PFSK-1 (cell line): Measurements from ENCODE around the gene WNT4.

ENCODE experiments used
- FOXP2 ChIP-seq: optimal IDR thresholded peaks from 2 replicates; pipeline ENCODE3; 2011; ENCODE audit warnings: borderline replicate concordance, control low read depth, inconsistent platforms; ENCODE audit not compliant: insufficient read depth; ENCODE audit errors: extremely low read length, extremely low read depth
- POLR2AphosphoS5 ChIP-seq: IDR thresholded peaks from 2 replicates; pipeline ENCODE4 v1.6.1; 2012; ENCODE audit warnings: low read depth, mild to moderate bottlenecking, control low read depth, low read length, moderate library complexity
- SIN3A ChIP-seq: IDR thresholded peaks from 2 replicates; pipeline ENCODE4 v1.6.1; 2012; ENCODE audit warnings: mild to moderate bottlenecking, low read length, moderate library complexity, borderline replicate concordance; ENCODE audit not compliant: insufficient read depth
- TAF1 ChIP-seq: IDR thresholded peaks from 2 replicates; pipeline ENCODE4 v1.6.1; 2012; ENCODE audit warnings: low read length, control low read depth, borderline replicate concordance; ENCODE audit not compliant: insufficient read depth
- TF ChIP-seq, protein P1 (sequence below), 2 experiments: IDR thresholded peaks; 2 replicates each; pipeline versions ENCODE4 v1.6.1 to v1.8.0; 2011 to 2012; ENCODE audit warnings: low read depth in 2 of 2, low read length in 2 of 2, control low read depth in 1 of 2, inconsistent platforms in 1 of 2, mild to moderate bottlenecking in 1 of 2, moderate library complexity in 1 of 2; ENCODE audit not compliant: insufficient read depth in 1 of 2

DNA sequence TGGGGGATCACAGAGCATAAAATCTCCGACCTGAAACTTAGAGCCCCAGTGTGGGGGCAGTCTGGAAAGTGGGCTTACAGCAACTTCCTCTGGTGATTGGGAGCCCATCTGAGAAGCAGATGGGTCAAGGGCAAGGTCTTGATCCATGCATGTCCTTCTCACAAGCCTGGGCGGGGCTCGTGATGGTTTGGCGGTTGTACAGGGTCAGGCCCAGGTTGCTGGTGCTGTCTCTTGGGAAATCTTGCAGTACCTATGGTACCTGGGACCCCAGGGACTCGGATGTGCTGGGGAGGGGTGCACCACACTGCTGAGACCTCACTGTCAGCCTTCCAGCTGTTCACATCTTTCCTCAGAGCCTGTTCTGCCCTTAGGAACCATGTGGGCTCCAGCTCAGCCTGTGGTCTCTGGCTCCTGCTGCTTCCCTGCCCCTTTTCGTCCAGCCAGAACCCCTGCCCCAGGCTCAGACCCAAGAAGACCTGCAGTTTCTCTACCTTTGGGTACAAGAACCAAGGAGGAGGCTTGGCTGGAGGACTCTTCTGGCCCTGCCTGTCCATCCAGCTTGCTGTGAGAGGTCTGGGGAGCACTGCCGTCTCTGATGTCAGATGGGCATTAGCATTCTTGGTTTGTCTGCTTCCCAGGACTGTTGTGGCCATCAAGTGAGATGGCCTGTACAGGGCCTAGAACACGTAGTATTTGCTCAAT is 24.5 kb downstream of the WNT4 start:
- TF ChIP-seq TAF1 (no peak), SIN3A (no peak), FOXP2 (no peak), POLR2AphosphoS5 (no peak)
- TF ChIP-seq, protein P1, sequence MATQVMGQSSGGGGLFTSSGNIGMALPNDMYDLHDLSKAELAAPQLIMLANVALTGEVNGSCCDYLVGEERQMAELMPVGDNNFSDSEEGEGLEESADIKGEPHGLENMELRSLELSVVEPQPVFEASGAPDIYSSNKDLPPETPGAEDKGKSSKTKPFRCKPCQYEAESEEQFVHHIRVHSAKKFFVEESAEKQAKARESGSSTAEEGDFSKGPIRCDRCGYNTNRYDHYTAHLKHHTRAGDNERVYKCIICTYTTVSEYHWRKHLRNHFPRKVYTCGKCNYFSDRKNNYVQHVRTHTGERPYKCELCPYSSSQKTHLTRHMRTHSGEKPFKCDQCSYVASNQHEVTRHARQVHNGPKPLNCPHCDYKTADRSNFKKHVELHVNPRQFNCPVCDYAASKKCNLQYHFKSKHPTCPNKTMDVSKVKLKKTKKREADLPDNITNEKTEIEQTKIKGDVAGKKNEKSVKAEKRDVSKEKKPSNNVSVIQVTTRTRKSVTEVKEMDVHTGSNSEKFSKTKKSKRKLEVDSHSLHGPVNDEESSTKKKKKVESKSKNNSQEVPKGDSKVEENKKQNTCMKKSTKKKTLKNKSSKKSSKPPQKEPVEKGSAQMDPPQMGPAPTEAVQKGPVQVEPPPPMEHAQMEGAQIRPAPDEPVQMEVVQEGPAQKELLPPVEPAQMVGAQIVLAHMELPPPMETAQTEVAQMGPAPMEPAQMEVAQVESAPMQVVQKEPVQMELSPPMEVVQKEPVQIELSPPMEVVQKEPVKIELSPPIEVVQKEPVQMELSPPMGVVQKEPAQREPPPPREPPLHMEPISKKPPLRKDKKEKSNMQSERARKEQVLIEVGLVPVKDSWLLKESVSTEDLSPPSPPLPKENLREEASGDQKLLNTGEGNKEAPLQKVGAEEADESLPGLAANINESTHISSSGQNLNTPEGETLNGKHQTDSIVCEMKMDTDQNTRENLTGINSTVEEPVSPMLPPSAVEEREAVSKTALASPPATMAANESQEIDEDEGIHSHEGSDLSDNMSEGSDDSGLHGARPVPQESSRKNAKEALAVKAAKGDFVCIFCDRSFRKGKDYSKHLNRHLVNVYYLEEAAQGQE (IDR thresholded peaks at IDR 0.05; ENCODE audit: insufficient read depth in 1 of 2, low read depth in 2 of 2, low read length in 2 of 2): no peak
